ENCODE measurements around the gene CRTC1. TPM values are rescaled to one million over a fixed set of nuclear protein-coding genes. Genes with fewer than 3 reads are reported as not detected.

Gene CRTC1
- total and polyA plus RNA-seq, 2 of the 13 experiments (the other 11 are each of a cell fraction or from before 2014, with no cell fraction given): 2.0 to 2.7 TPM

GRCh38 chr19:18781885-18782527 lies 98.5 kb downstream of the CRTC1 start (continued):
- TF ChIP-seq HNF4G (IDR thresholded peaks at IDR 0.05; ENCODE audit: borderline replicate concordance, low read depth, low read length) (peak; percentile 43; the same call in 1 of the 2 replicates), HNF4G (CRISPR knock-in tag; IDR thresholded peaks at IDR 0.05; ENCODE audit: borderline replicate concordance, low read depth) (peak; percentile 58; the same call in 1 of the 2 replicates), JARID2 (CRISPR knock-in tag; IDR thresholded peaks at IDR 0.05; ENCODE audit: insufficient replicate concordance) (no peak), MYC (CRISPR knock-in tag; IDR thresholded peaks at IDR 0.05; ENCODE audit: borderline replicate concordance) (0 out of 2 replicates have a peak, but pooled peaks have one; percentile 15), ZNF776 (CRISPR knock-in tag; IDR thresholded peaks at IDR 0.05) (no peak), ZNF839 (CRISPR knock-in tag; IDR thresholded peaks at IDR 0.05; ENCODE audit: borderline replicate concordance) (no peak), GABPB1 (CRISPR knock-in tag; IDR thresholded peaks at IDR 0.05) (peak; percentile 16; the same call in 1 of the 2 replicates), ZNF296 (CRISPR knock-in tag; conservative IDR thresholded peaks at IDR 0.05) (0 out of 2 replicates have a peak, but pooled peaks have one; percentile 46), ARID4A (CRISPR knock-in tag; IDR thresholded peaks at IDR 0.05; ENCODE audit: borderline replicate concordance) (peak; percentile 22; the same call in 1 of the 2 replicates), RBFOX2 (IDR thresholded peaks at IDR 0.05; ENCODE audit: low read depth, low read length) (no peak), YEATS2 (CRISPR knock-in tag; IDR thresholded peaks at IDR 0.05; ENCODE audit: borderline replicate concordance) (no peak), MAFG (CRISPR knock-in tag; IDR thresholded peaks at IDR 0.05) (no peak), KLF15 (CRISPR knock-in tag; IDR thresholded peaks at IDR 0.05; ENCODE audit: borderline replicate concordance) (no peak), RXRB (CRISPR knock-in tag; IDR thresholded peaks at IDR 0.05; ENCODE audit: borderline replicate concordance) (no peak), PAXIP1 (CRISPR knock-in tag; conservative IDR thresholded peaks at IDR 0.05) (peak; percentile 52), FLYWCH1 (CRISPR knock-in tag; IDR thresholded peaks at IDR 0.05) (no peak), RARA (CRISPR knock-in tag; IDR thresholded peaks at IDR 0.05) (peak; percentile 25; the same call in 1 of the 2 replicates)
- TF ChIP-seq, protein P1, sequence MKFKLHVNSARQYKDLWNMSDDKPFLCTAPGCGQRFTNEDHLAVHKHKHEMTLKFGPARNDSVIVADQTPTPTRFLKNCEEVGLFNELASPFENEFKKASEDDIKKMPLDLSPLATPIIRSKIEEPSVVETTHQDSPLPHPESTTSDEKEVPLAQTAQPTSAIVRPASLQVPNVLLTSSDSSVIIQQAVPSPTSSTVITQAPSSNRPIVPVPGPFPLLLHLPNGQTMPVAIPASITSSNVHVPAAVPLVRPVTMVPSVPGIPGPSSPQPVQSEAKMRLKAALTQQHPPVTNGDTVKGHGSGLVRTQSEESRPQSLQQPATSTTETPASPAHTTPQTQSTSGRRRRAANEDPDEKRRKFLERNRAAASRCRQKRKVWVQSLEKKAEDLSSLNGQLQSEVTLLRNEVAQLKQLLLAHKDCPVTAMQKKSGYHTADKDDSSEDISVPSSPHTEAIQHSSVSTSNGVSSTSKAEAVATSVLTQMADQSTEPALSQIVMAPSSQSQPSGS (CRISPR knock-in tag; IDR thresholded peaks at IDR 0.05): no peak
- TF ChIP-seq, protein P2, sequence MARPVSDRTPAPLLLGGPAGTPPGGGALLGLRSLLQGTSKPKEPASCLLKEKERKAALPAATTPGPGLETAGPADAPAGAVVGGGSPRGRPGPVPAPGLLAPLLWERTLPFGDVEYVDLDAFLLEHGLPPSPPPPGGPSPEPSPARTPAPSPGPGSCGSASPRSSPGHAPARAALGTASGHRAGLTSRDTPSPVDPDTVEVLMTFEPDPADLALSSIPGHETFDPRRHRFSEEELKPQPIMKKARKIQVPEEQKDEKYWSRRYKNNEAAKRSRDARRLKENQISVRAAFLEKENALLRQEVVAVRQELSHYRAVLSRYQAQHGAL (CRISPR knock-in tag; IDR thresholded peaks at IDR 0.05; ENCODE audit: not compliant biosample characterization): no peak

All from HepG2 (cell line).